Kidney epithelial cell (primary cell): ENCODE measurements around the gene GPR142. TPM values are rescaled to one million over a fixed set of nuclear protein-coding genes. Genes with fewer than 3 reads are reported as not detected.

ENCODE experiments used
- DNase-seq: peaks from one replicate; pipeline ENCODE4 v3.0.0-alpha.2; 2010; ENCODE audit warnings: low read depth
- H3K27me3 ChIP-seq: 2 replicates; pipeline ENCODE4 v1.6.0; 2011; ENCODE audit warnings: low read length; ENCODE audit not compliant: control insufficient read depth, insufficient read depth
- H3K36me3 ChIP-seq: 2 replicates; pipeline ENCODE4 v1.5.1; 2011; ENCODE audit warnings: low read length; ENCODE audit not compliant: control insufficient read depth, insufficient read depth
- H3K4me3 ChIP-seq: 2 replicates; pipeline ENCODE4 v1.5.1; 2011; ENCODE audit warnings: low read depth, mild to moderate bottlenecking, control low read depth, low read length
- CTCF ChIP-seq: IDR thresholded peaks from 2 replicates; pipeline ENCODE4 v1.5.1; 2011; ENCODE audit warnings: mild to moderate bottlenecking, moderate library complexity, low read length, control low read depth, inconsistent platforms; ENCODE audit not compliant: insufficient read depth, poor library complexity, severe bottlenecking
- total RNA-seq: library from RNA; depleted of rRNA; stranded (reverse); fragments of >200 nt; gene quantifications from 2 replicates; pipeline ENCODE4 v1.2.3, GENCODE V29; 2015

Gene GPR142
- total RNA-seq, 1 donor from 2014 or later: not detected

- Histone ChIP-seq H3K27me3 (peaks cover 4% of the 10 kb centered on the region), H3K4me3 (no peak overlapping the region), H3K36me3 (no peaks in the 10 kb centered on the region)
- no peak for DNase-seq
- TF ChIP-seq CTCF: no peak
These were observed 13.9 kb downstream of the GPR142 start for GRCh38 chr17:74380959-74381808.

- Histone ChIP-seq H3K4me3 (no peak overlapping the region), H3K36me3 (no peaks in the 10 kb centered on the region), H3K27me3 (peaks cover 4% of the 10 kb centered on the region)
- no peak for DNase-seq
- TF ChIP-seq CTCF: no peak
These were observed 15.8 kb downstream of the GPR142 start for GRCh38 chr17:74383141-74383540.

DNA sequence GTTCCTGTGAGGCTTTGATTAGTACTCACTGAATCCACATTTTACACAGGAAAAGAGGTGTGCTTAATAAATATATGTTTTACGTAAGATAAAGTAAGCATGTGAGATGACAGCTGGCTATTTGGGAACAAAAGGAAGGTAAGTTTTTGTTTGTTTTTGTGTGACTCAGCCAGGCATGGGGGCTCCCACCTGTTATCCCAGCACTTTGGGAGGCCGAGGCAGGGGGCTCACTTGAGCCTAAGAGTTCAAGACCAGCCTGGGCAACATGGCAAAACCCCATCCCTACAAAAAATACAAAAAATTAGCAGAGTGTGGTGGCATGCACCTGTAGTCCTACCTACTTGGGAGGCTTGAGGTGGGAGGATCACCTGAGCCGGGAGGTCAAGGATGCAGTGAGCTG lies 17.9 kb downstream of the GPR142 start:
- H3K4me3 ChIP-seq: no peak overlapping the region
- no peak for TF ChIP-seq CTCF
- H3K36me3 ChIP-seq: no peaks in the 10 kb centered on the region
- peaks cover 7% of the 10 kb centered on the region for H3K27me3 ChIP-seq
- DNase-seq: no peak

- Histone ChIP-seq H3K36me3 (no peaks in the 10 kb centered on the region), H3K4me3 (no peak overlapping the region), H3K27me3 (peaks cover 5% of the 10 kb centered on the region)
- no peak for TF ChIP-seq CTCF
- no peak for DNase-seq
These were observed 19.1 kb downstream of the GPR142 start for GRCh38 chr17:74386386-74386785.

DNA sequence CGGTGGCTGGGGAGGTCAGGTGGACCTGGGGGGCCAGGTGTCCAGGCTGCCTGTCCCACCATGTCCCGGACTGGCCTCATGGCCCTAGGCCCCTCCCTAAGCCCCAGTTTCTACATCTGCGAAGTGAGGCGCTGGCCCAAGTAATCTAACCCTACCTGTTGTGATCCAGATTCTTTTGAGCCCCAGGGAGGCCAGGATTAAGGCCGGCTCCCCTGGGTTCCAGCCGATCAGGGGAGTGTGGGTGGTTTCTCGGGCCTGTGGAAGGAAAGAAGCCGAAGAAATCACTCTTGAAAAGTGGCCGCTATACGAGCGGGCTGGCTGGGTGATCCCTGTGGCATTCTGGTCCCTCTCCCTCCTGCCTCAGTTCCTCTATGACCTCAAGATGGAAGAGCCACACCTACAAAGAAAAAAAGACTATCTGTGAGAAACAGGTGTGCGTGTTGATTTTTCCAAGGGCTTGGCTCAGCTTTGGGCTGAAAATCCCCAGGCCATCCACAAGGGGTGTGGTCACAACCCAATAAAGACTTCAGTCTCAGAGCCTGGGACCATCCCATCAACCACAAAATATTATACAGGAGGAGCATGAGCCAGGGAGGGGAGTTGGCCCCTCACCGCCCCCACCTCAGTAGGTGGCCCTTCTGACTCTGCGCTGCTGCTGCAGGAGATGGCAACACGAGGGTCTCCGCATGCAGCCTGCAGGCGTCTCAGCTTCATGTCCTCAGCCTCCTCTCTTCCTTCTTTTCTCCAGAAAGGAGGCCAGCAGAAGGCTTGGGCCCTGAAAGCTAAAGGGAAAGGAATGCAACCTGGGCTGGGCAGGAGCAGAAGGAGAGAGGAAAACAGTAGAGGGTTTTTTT lies 20.3 kb downstream of the GPR142 start:
- Histone ChIP-seq H3K27me3 (peaks cover 7% of the 10 kb centered on the region), H3K36me3 (no peaks in the 10 kb centered on the region), H3K4me3 (no peak overlapping the region)
- no peak for DNase-seq
- TF ChIP-seq CTCF: no peak
